PC-3 (cell line): Measurements from ENCODE around the gene TESMIN. TPM values are rescaled to one million over a fixed set of nuclear protein-coding genes. Genes with fewer than 3 reads are reported as not detected.

Source experiments
- ATAC-seq: fragments of 200-7000 bp; cut with Tn5 transposase; 2 replicates; pipeline ENCODE4 v1.9.1; 2020; ENCODE audit warnings: mild to moderate bottlenecking, moderate library complexity
- BruUV-seq: library from RNA; stranded (reverse); fragments of 400-500 nt; replicated peaks from 2 replicates; lab custom pipeline; 2021; lab: Mats Ljungman, UMichigan
- CTCF ChIA-PET: fragments of 300-600 bp; sonication (Branson Sonifier 250); formaldehyde crosslinking; loops from one replicate; lab custom pipeline; 2022; ENCODE audit warnings: antibody characterized with exemption; lab: Charles Lee
- POLR2A ChIA-PET: fragments of 300-600 bp; sonication (Branson Sonifier 250); formaldehyde crosslinking; loops from one replicate; lab custom pipeline; 2022; ENCODE audit warnings: antibody characterized with exemption; ENCODE audit not compliant: unreplicated experiment; lab: Charles Lee
- DNase-seq: peaks from one replicate; pipeline ENCODE4 v3.0.0-alpha.2; 2015
- H2AFZ ChIP-seq: fragments of 300-600 bp; sonication (generic); 2 replicates; pipeline ENCODE4 v1.6.0; 2016; ENCODE audit warnings: antibody characterized with exemption, low read length
- H3F3A ChIP-seq: fragments of 300-600 bp; sonication (generic); one replicate; pipeline ENCODE4 v1.6.0; 2017; ENCODE audit warnings: antibody characterized with exemption, low read length, control low read depth, mild to moderate bottlenecking; ENCODE audit not compliant: unreplicated experiment
- H3K27ac ChIP-seq: fragments of 300-600 bp; sonication (generic); 2 replicates; pipeline ENCODE4 v1.5.1; 2016; ENCODE audit warnings: mild to moderate bottlenecking, low read length
- H3K27me3 ChIP-seq: fragments of 300-600 bp; sonication (generic); 2 replicates; pipeline ENCODE4 v1.6.1; 2016; ENCODE audit warnings: low read length, mixed read lengths
- H3K36me3 ChIP-seq: fragments of 300-600 bp; sonication (generic); 2 replicates; pipeline ENCODE4 v1.6.1; 2016; ENCODE audit warnings: low read depth, mixed run types, low read length, mixed read lengths
- H3K4me1 ChIP-seq: fragments of 300-600 bp; sonication (generic); 2 replicates; pipeline ENCODE4 v1.5.1; 2016; ENCODE audit warnings: low read length; ENCODE audit not compliant: insufficient read depth
- H3K4me2 ChIP-seq: fragments of 300-600 bp; sonication (generic); 2 replicates; pipeline ENCODE4 v1.6.0; 2016; ENCODE audit warnings: low read length
- H3K4me3 ChIP-seq: fragments of 300-600 bp; sonication (generic); 2 replicates; pipeline ENCODE4 v1.5.1; 2016; ENCODE audit warnings: mild to moderate bottlenecking, low read length, mixed read lengths
- H3K79me2 ChIP-seq: fragments of 300-600 bp; sonication (generic); 2 replicates; pipeline ENCODE4 v1.6.1; 2017; ENCODE audit warnings: low read length, mixed read lengths
- H3K9ac ChIP-seq: fragments of 300-600 bp; sonication (generic); 2 replicates; pipeline ENCODE4 v1.6.0; 2016; ENCODE audit warnings: mild to moderate bottlenecking, low read length
- H3K9me2 ChIP-seq: fragments of 300-600 bp; sonication (generic); replicated peaks from 2 replicates; pipeline ENCODE4 v1.6.1; 2016; ENCODE audit warnings: mixed run types, low read length, mixed read lengths
- H3K9me3 ChIP-seq: fragments of 300-600 bp; sonication (generic); 2 replicates; pipeline ENCODE4 v1.6.1; 2016; ENCODE audit warnings: low read length, mixed read lengths
- H4K20me1 ChIP-seq: fragments of 300-600 bp; sonication (generic); 2 replicates; pipeline ENCODE4 v1.6.1; 2016; ENCODE audit warnings: low read length, mixed read lengths
- CTCF ChIP-seq: fragments of 300-600 bp; sonication (generic); conservative IDR thresholded peaks from 2 replicates; pipeline ENCODE4 v1.5.1; 2017; ENCODE audit warnings: antibody characterized with exemption, low read depth, mild to moderate bottlenecking, low read length
- EZH2 ChIP-seq: fragments of 300-600 bp; sonication (generic); IDR thresholded peaks from one replicate; pipeline ENCODE4 v1.6.1; 2017; ENCODE audit warnings: antibody characterized with exemption, mild to moderate bottlenecking, low read length; ENCODE audit not compliant: unreplicated experiment
- EZH2phosphoT487 ChIP-seq: fragments of 300-600 bp; sonication (generic); IDR thresholded peaks from 2 replicates; pipeline ENCODE4 v1.6.1; 2018; ENCODE audit warnings: mild to moderate bottlenecking, antibody characterized with exemption, low read length, borderline replicate concordance
- intact Hi-C: fragments of 100-400 bp; cut with micrococcal nuclease; formaldehyde crosslinking; loops from 2 replicates; pipeline ENCODE4 v1.9.0; 2023
- total RNA-seq: library from RNA; depleted of rRNA; stranded (reverse); fragments of >200 nt; gene quantifications from 2 replicates; pipeline ENCODE4 v1.2.3, GENCODE V29; 2014

TESMIN gene
- total RNA-seq, 1 experiment from 2014 or later = 25.8 TPM

DNA sequence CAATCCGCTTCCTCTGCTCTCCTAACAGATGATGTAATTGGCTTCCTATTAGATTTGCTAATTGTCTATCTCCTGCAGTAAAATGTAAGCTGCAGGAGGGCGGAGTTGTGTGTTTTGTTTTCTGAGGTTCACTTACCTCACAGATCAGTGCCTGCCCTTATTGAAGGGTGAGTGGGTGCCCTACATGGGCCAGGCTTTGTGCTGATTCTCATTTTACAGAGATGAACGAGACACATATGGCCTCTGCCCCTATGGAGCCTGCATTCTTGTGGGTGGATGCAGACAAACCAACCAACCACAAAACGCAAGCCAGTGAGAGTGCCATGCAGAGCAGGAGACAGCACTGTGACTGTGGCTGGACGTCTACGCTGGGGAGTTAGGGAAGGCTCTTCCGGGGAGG is 9.9 kb downstream of the TESMIN start:
- no peak for TF ChIP-seq EZH2
- no peak for TF ChIP-seq EZH2phosphoT487
- no peak for TF ChIP-seq CTCF
- CTCF ChIA-PET = no interaction called here
- DNase-seq (no peak), ATAC-seq (no peak)
- BruUV-seq = no TSS peak
- Histone ChIP-seq H3K9me3 (no peaks in the 10 kb centered on the region), H3F3A (no peaks in the 10 kb centered on the region), H3K36me3 (peaks cover 12% of the 10 kb centered on the region; the same call in 1 of the 2 replicates), H3K27ac (no peak overlapping the region), H2AFZ (no peak overlapping the region), H3K4me1 (no peaks in the 10 kb centered on the region), H3K9ac (no peak overlapping the region), H4K20me1 (no peaks in the 10 kb centered on the region), H3K4me2 (no peak overlapping the region), H3K9me2 (no peaks in the 10 kb centered on the region), H3K4me3 (no peak overlapping the region), H3K79me2 (no peaks in the 10 kb centered on the region), H3K27me3 (no peaks in the 10 kb centered on the region)
- POLR2A ChIA-PET = no interaction called here
- intact Hi-C loops = no loop called here

- no peak overlapping the region for H3K27ac ChIP-seq
- no peak overlapping the region for H3K4me3 ChIP-seq
- H3K9me2 ChIP-seq = no peaks in the 10 kb centered on the region
- ChIA-PET CTCF (no interaction called here), POLR2A (no interaction called here)
- H3K9me3 ChIP-seq = no peaks in the 10 kb centered on the region
- H3F3A ChIP-seq = no peaks in the 10 kb centered on the region
- no peak overlapping the region for H3K9ac ChIP-seq
- intact Hi-C loops = no loop called here
- DNase-seq (no peak), ATAC-seq (no peak)
- TF ChIP-seq EZH2 (no peak), CTCF (no peak), EZH2phosphoT487 (no peak)
- no peaks in the 10 kb centered on the region for H3K79me2 ChIP-seq
- no peak overlapping the region for H2AFZ ChIP-seq
- H3K27me3 ChIP-seq = no peaks in the 10 kb centered on the region
- no TSS peak for BruUV-seq
- H3K4me2 ChIP-seq = no peak overlapping the region
- H3K36me3 ChIP-seq = no peaks in the 10 kb centered on the region
- H3K4me1 ChIP-seq = no peaks in the 10 kb centered on the region
- H4K20me1 ChIP-seq = no peaks in the 10 kb centered on the region
These were observed 15.7 kb downstream of the TESMIN start for GRCh38 chr11:68735646-68736045.

- no peak for DNase-seq
- no peak for TF ChIP-seq CTCF
- TF ChIP-seq EZH2phosphoT487 = no peak
- TF ChIP-seq EZH2 = no peak
- BruUV-seq = no TSS peak
- Histone ChIP-seq H3K36me3 (no peaks in the 10 kb centered on the region), H3K9me3 (no peaks in the 10 kb centered on the region), H3K9me2 (no peaks in the 10 kb centered on the region), H3K79me2 (no peaks in the 10 kb centered on the region), H3K27ac (no peak overlapping the region), H2AFZ (no peak overlapping the region), H3K4me1 (no peaks in the 10 kb centered on the region), H3K4me2 (no peak overlapping the region), H4K20me1 (no peaks in the 10 kb centered on the region), H3K9ac (no peak overlapping the region), H3K4me3 (no peak overlapping the region), H3K27me3 (no peaks in the 10 kb centered on the region), H3F3A (no peaks in the 10 kb centered on the region)
- intact Hi-C loops = no loop called here
- no peak for ATAC-seq
- CTCF ChIA-PET = no interaction called here
- POLR2A ChIA-PET = no interaction called here
These were observed 16.2 kb downstream of the TESMIN start for GRCh38 chr11:68735125-68735524.
